Mesothelial cell of epicardium (in vitro differentiated cells): ENCODE measurements around the gene SERPINB5. TPM values are rescaled to one million over a fixed set of nuclear protein-coding genes. Genes with fewer than 3 reads are reported as not detected.

Experiments
- DNase-seq, 2 experiments: peaks; one replicate each; pipeline ENCODE4 v3.0.0; 2021; ENCODE audit warnings: low spot score in 2 of 2; ENCODE audit not compliant: unreplicated experiment in 2 of 2
- H3K27ac Mint-ChIP-seq: 2 replicates; pipeline ENCODE4 v1.8.0; 2021; ENCODE audit warnings: mixed read lengths
- H3K27me3 Mint-ChIP-seq: 2 replicates; pipeline ENCODE4 v1.8.0; 2021; ENCODE audit warnings: low read depth, mixed read lengths
- H3K36me3 Mint-ChIP-seq: 2 replicates; pipeline ENCODE4 v1.8.0; 2021; ENCODE audit warnings: mixed read lengths
- H3K4me1 Mint-ChIP-seq: 2 replicates; pipeline ENCODE4 v1.8.0; 2021; ENCODE audit warnings: mixed read lengths
- H3K4me3 Mint-ChIP-seq: 2 replicates; pipeline ENCODE4 v1.8.0; 2021; ENCODE audit warnings: mild to moderate bottlenecking, moderate library complexity, mixed read lengths
- H3K9me3 Mint-ChIP-seq: 2 replicates; pipeline ENCODE4 v1.8.0; 2021; ENCODE audit warnings: mixed read lengths
- total RNA-seq: library from RNA; stranded (reverse); gene quantifications from 3 replicates; pipeline ENCODE4 v1.2.1, GENCODE V29; 2021
- TF ChIP-seq, protein P1 (sequence below): fragments of 200-600 bp; sonication (generic); IDR thresholded peaks from one replicate; pipeline ENCODE4 v1.5.0; 2021; ENCODE audit warnings: antibody characterized with exemption; ENCODE audit not compliant: unreplicated experiment

The SERPINB5 gene
- total RNA-seq, 1 donor from 2014 or later = 0.13 TPM

DNA sequence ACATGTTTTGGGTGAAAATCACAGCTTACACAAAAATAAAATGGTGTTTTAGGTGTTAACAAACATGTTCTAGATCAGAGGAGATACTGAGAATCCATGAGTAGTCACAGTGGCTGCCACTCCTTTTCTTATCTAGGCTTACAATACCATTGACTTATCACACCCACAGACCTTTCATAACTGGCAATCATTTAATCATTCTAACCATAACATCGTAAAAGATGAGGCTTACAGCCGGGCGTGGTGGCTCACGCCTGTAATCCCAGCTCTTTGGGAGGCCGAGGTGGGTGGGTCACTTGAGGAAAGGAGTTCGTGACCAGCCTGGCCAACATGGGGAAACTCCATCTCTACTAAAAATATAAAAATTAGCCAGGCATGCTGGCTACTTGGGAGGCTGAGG lies 18.8 kb upstream of the SERPINB5 start:
- Mint-ChIP-seq H3K4me1 (peaks cover 21% of the 10 kb centered on the region), H3K9me3 (peaks cover 5% of the 10 kb centered on the region), H3K36me3 (no peaks in the 10 kb centered on the region), H3K4me3 (no peak overlapping the region), H3K27ac (no peak overlapping the region), H3K27me3 (peaks cover 1% of the 10 kb centered on the region)
- DNase-seq = no peak
- TF ChIP-seq, protein P1, sequence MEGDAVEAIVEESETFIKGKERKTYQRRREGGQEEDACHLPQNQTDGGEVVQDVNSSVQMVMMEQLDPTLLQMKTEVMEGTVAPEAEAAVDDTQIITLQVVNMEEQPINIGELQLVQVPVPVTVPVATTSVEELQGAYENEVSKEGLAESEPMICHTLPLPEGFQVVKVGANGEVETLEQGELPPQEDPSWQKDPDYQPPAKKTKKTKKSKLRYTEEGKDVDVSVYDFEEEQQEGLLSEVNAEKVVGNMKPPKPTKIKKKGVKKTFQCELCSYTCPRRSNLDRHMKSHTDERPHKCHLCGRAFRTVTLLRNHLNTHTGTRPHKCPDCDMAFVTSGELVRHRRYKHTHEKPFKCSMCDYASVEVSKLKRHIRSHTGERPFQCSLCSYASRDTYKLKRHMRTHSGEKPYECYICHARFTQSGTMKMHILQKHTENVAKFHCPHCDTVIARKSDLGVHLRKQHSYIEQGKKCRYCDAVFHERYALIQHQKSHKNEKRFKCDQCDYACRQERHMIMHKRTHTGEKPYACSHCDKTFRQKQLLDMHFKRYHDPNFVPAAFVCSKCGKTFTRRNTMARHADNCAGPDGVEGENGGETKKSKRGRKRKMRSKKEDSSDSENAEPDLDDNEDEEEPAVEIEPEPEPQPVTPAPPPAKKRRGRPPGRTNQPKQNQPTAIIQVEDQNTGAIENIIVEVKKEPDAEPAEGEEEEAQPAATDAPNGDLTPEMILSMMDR = no peak

DNA sequence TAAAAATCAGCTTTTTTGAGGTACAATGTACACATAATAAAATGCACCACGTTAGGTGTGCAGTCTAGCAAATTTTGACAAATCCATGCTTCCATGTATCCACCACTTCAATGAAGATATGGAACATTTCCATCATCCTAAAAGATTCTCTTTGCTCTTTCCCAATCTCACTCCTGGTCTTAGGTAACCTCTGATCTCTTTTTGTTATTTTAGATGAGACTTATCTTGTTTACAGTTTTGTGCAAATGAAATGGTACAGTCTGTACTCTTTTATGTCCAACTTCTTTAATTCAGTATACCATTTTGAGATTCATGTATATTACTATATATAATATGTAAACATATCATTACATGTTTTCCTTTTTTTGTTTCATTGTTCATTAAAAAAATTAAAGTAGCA lies 16.3 kb upstream of the SERPINB5 start:
- Mint-ChIP-seq H3K4me3 (no peak overlapping the region), H3K27me3 (peaks cover 14% of the 10 kb centered on the region), H3K27ac (no peak overlapping the region), H3K9me3 (peaks cover 5% of the 10 kb centered on the region), H3K36me3 (no peaks in the 10 kb centered on the region), H3K4me1 (peaks cover 2% of the 10 kb centered on the region)
- TF ChIP-seq, protein P1 = no peak
- no peak for DNase-seq

DNA sequence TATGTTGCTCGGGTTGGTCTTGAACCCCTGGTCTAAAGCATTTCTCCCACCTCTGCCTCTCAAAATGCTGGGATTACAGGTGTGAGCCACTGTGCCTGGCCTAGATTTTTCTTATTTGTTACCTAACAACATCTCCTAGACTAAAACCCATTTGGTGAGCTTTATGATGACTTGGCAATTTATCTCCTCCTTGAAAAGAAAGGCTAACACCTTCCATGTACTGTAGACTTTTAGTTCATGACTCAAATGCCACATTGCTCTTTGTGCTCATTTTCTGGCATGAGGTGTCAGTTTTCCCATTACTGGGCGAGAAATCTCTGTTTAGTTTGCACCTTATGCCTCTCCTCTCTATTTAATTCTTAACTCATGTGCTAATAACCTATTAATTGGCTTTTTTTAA lies 12.3 kb upstream of the SERPINB5 start:
- H3K27me3 Mint-ChIP-seq = peaks cover 14% of the 10 kb centered on the region
- no peak overlapping the region for H3K4me3 Mint-ChIP-seq
- no peaks in the 10 kb centered on the region for H3K9me3 Mint-ChIP-seq
- H3K27ac Mint-ChIP-seq = no peak overlapping the region
- H3K4me1 Mint-ChIP-seq = no peaks in the 10 kb centered on the region
- no peak for DNase-seq
- TF ChIP-seq, protein P1 = no peak
- no peaks in the 10 kb centered on the region for H3K36me3 Mint-ChIP-seq

DNA sequence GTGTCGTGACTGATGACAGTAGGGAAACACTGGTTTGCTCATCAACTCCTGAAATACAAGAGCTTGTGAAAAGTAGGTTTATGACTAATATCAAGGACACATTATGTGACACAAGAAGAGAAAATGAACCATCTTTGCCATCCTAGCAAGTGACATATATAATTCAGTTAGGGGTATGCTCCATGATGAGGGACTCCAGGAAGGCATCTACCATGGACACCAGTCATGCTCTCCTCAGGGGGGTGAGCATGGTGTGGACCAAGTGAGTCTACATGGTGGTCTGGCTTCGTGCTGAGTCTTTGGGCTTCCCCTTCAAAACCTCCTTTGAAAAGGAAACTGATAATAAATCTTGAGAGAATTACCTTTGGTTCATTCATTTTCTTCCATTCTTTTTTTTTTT lies 11.7 kb upstream of the SERPINB5 start:
- no peak for DNase-seq
- peaks cover 14% of the 10 kb centered on the region for H3K27me3 Mint-ChIP-seq
- no peaks in the 10 kb centered on the region for H3K9me3 Mint-ChIP-seq
- no peak overlapping the region for H3K27ac Mint-ChIP-seq
- H3K4me3 Mint-ChIP-seq = no peak overlapping the region
- TF ChIP-seq, protein P1 = no peak
- H3K36me3 Mint-ChIP-seq = no peaks in the 10 kb centered on the region
- H3K4me1 Mint-ChIP-seq = no peaks in the 10 kb centered on the region

DNA sequence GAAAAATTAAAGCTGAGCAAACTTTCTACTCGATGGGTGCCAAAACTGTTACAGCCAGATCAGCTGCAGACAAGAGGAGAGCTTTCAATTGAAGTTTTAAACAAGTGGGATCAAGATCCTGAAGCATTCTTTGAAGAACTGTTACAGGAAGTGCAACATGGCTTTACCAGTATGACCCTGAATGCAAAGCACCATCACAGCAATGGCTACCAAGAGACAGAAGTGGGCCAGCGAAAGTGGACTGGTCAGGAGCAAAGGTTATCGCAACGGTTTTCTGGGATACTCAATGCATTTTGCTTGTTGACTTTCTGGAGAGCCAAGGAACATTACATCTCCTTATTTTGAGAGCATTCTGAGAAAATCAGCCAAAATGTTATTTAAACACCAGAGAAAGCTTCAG lies 9.1 kb upstream of the SERPINB5 start:
- H3K9me3 Mint-ChIP-seq = no peaks in the 10 kb centered on the region
- no peaks in the 10 kb centered on the region for H3K36me3 Mint-ChIP-seq
- H3K4me1 Mint-ChIP-seq = peaks cover 2% of the 10 kb centered on the region
- peaks cover 12% of the 10 kb centered on the region for H3K27me3 Mint-ChIP-seq
- no peak overlapping the region for H3K4me3 Mint-ChIP-seq
- DNase-seq = no peak
- no peak overlapping the region for H3K27ac Mint-ChIP-seq
- TF ChIP-seq, protein P1 = no peak

DNA sequence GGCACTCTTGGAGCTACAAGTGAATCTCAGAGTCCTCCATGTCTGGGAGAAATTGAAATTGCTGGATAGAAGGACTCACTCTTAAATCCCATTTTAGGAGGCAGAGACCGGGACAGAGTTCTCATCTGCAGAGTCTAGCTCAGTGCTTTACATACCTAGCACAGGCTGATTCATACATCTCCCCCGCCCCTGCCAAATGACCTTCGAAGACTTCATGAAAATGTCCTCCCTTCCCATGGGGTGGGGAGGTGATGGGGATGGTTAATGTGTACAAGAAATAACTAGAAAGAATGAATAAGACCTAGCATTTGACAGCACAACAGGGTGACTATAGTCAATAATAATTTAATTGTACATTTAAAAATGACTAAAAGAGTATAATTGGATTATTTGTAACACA lies 8.2 kb upstream of the SERPINB5 start:
- H3K27ac Mint-ChIP-seq = no peak overlapping the region

More for the DNA sequence above, 8.2 kb upstream of the SERPINB5 start:
- Mint-ChIP-seq H3K27me3 (peaks cover 8% of the 10 kb centered on the region), H3K9me3 (no peaks in the 10 kb centered on the region), H3K4me3 (no peak overlapping the region), H3K36me3 (no peaks in the 10 kb centered on the region), H3K4me1 (peaks cover 2% of the 10 kb centered on the region)
- TF ChIP-seq, protein P1 = no peak
- DNase-seq = no peak
